Lung (tissue), 12 donors: ENCODE measurements around the gene C19orf33. TPM values are rescaled to one million over a fixed set of nuclear protein-coding genes. Genes with fewer than 3 reads are reported as not detected.
A peak's percentile ranks its signal among the peaks of the same experiment; 100 is the strongest.

Experiments
- ATAC-seq: fragments of 200-7000 bp; cut with Tn5 transposase; one replicate; pipeline ENCODE4 v1.9.1; 2020; ENCODE audit warnings: moderate number of reproducible peaks; ENCODE audit not compliant: insufficient read depth, low FRiP score
- DNase-seq, 3 donors: peaks; one replicate each; pipeline ENCODE4 v3.0.0-alpha.2; 2013 to 2017
- H3K27ac ChIP-seq, 2 donors: one replicate each; pipeline ENCODE4 v1.5.1; 2013; ENCODE audit warnings: mild to moderate bottlenecking in 2 of 2, moderate library complexity in 2 of 2, control low read depth in 1 of 2, inconsistent platforms in 1 of 2, low read depth in 1 of 2, low read length in 1 of 2
- H3K27me3 ChIP-seq, 3 donors: one replicate each; pipeline ENCODE4 v1.5.1; 2013; ENCODE audit warnings: low read length in 2 of 3; ENCODE audit not compliant: control insufficient read depth in 3 of 3, insufficient read depth in 3 of 3
- H3K36me3 ChIP-seq, 4 donors: one replicate each; pipeline ENCODE4 v1.5.1; 2013; ENCODE audit warnings: low read length in 4 of 4, mild to moderate bottlenecking in 1 of 4, moderate library complexity in 1 of 4; ENCODE audit not compliant: control insufficient read depth in 4 of 4, insufficient read depth in 4 of 4
- H3K4me1 ChIP-seq, 5 donors: one replicate each; pipeline ENCODE4 v1.5.1; 2013; ENCODE audit warnings: low read length in 5 of 5, mild to moderate bottlenecking in 2 of 5, moderate library complexity in 1 of 5; ENCODE audit not compliant: control insufficient read depth in 5 of 5, insufficient read depth in 5 of 5
- H3K4me3 ChIP-seq: one replicate; pipeline ENCODE4 v1.5.1; 2013; ENCODE audit warnings: mild to moderate bottlenecking, control low read depth, moderate library complexity
- H3K9ac ChIP-seq, 2 donors: one replicate each; pipeline ENCODE4 v1.5.1; 2013; ENCODE audit warnings: low read length in 2 of 2, control low read depth in 1 of 2; ENCODE audit not compliant: insufficient read depth in 1 of 2
- H3K9me3 ChIP-seq, 4 donors: one replicate each; pipeline ENCODE4 v1.5.1; 2013; ENCODE audit warnings: low read length in 3 of 4, mild to moderate bottlenecking in 1 of 4, moderate library complexity in 1 of 4; ENCODE audit not compliant: control insufficient read depth in 4 of 4, insufficient read depth in 3 of 4
- CTCF ChIP-seq: IDR thresholded peaks from 2 replicates; pipeline ENCODE4 v1.5.1; 2012; ENCODE audit warnings: mild to moderate bottlenecking; ENCODE audit errors: control extremely low read depth, extremely low read depth
- WGBS, 2 donors: extraction: QIAGEN DNeasy Blood & Tissue Kit; methylation state at CpG; one replicate each; pipeline ENCODE4 v1.1.7; 2013; 5-methylcytosine and 5-hydroxymethylcytosine counted together
- polyA plus RNA-seq, 2 donors: library from polyadenylated mRNA; stranded (reverse); fragments of 200-250 nt; gene quantifications; one replicate each; pipeline ENCODE4 v1.2.1, GENCODE V29; 2013
- total RNA-seq, 2 donors: library from RNA; depleted of rRNA in 1 of 2; stranded (reverse); fragments of >200 nt in 1 of 2; gene quantifications; one replicate each; pipeline ENCODE4 v1.2.1, GENCODE V29; 2014 to 2021
- donor health status: control.
- donor health status: control.
- donor health status: Bipolar disorder and iron deficiency.
- donor health status: healthy.
- donor health status: DM: yes; HTN: yes; CAD: no.

Gene C19orf33
- total and polyA plus RNA-seq, 4 donors = 32.0 to 687 (median 131) TPM

- H3K9me3 ChIP-seq = no peaks in the 10 kb centered on the region
- peaks cover 0 to 23% (median 7%) of the 10 kb centered on the region in 5 donors for H3K4me1 ChIP-seq
- no peaks in the 10 kb centered on the region for H3K36me3 ChIP-seq
- H3K27me3 ChIP-seq = no peaks in the 10 kb centered on the region
- 93 to 95% methylated on average over 7 of the region's 7 CpGs for WGBS, 2 donors
- no peak for TF ChIP-seq CTCF
- no peak overlapping the region for H3K9ac ChIP-seq
- no peak overlapping the region for H3K4me3 ChIP-seq
- no peak for ATAC-seq
- DNase-seq = no peak
- H3K27ac ChIP-seq = no peak overlapping the region
These were observed 41.3 kb upstream of the C19orf33 start for GRCh38 chr19:38262585-38263268.

GRCh38 chr19:38263689-38264485 is 40.2 kb upstream of the C19orf33 start:
- peak overlapping the region; percentile 47 for H3K4me3 ChIP-seq
- DNase-seq (peak; percentile 70 to 85 (median 84)), ATAC-seq (peak; percentile 90)
- no peak overlapping the region for H3K9ac ChIP-seq
- no peaks in the 10 kb centered on the region for H3K9me3 ChIP-seq
- H3K36me3 ChIP-seq = no peaks in the 10 kb centered on the region
- 9 to 11% methylated on average over 26 to 34 of the region's 34 CpGs for WGBS, 2 donors
- no peaks in the 10 kb centered on the region for H3K27me3 ChIP-seq
- peak overlapping the region in 1 of 2 donors; percentile 90 for H3K27ac ChIP-seq
- peaks cover 0 to 27% (median 11%) of the 10 kb centered on the region in 5 donors for H3K4me1 ChIP-seq
- no peak for TF ChIP-seq CTCF

GRCh38 chr19:38264486-38265212 is 39.4 kb upstream of the C19orf33 start, which contains the start of gene SPINT2:
SPINT2 (plus strand) TSS chr19:38264573; CDS start chr19:38264893, 320 bp downstream.
- H3K27me3 ChIP-seq = no peaks in the 10 kb centered on the region
- peak; percentile 5 for ATAC-seq
- peak within 1 kb of the TSS; percentile 66 for H3K9ac ChIP-seq
- H3K4me3 ChIP-seq = peak within 1 kb of the TSS; percentile 47
- H3K4me1 ChIP-seq = peaks cover 0 to 27% (median 11%) of the 10 kb centered on the region in 5 donors
- H3K9me3 ChIP-seq = no peaks in the 10 kb centered on the region
- TF ChIP-seq CTCF = no peak
- H3K36me3 ChIP-seq = no peaks in the 10 kb centered on the region
- peak within 1 kb of the TSS in 1 of 2 donors; percentile 90 for H3K27ac ChIP-seq
- peak in 1 of 3 donors; percentile 76 for DNase-seq
- 7 to 8% methylated on average over 76 to 78 of the region's 78 CpGs for WGBS, 2 donors
